Measurements from ENCODE around the gene BTN2A1.

- no peak for TF ChIP-seq CTCF (IDR thresholded peaks at IDR 0.05)
- no peak for TF ChIP-seq POLR2A (IDR thresholded peaks at IDR 0.05)
These were observed 30.9 kb upstream of the BTN2A1 start for GRCh38 chr6:26426691-26427450.
